Ishikawa (cell line): ENCODE data around the gene NT5DC1.

Experiments
- CEBPB ChIP-seq: IDR thresholded peaks from 2 replicates; pipeline ENCODE4 v1.6.1; 2012
- EP300 ChIP-seq: IDR thresholded peaks from 2 replicates; pipeline ENCODE4 v1.6.1; 2012; ENCODE audit warnings: borderline replicate concordance
- RAD21 ChIP-seq: IDR thresholded peaks from 2 replicates; pipeline ENCODE4 v1.6.1; 2012; ENCODE audit warnings: low read depth
- REST ChIP-seq: IDR thresholded peaks from 2 replicates; pipeline ENCODE4 v1.6.1; 2012; ENCODE audit warnings: low read depth, mild to moderate bottlenecking
- TAF1 ChIP-seq: IDR thresholded peaks from 2 replicates; pipeline ENCODE4 v1.6.1; 2012; ENCODE audit warnings: low read depth, mild to moderate bottlenecking
- TCF12 ChIP-seq: IDR thresholded peaks from 2 replicates; pipeline ENCODE4 v1.6.1; 2012; ENCODE audit warnings: low read depth
- USF1 ChIP-seq: IDR thresholded peaks from 2 replicates; pipeline ENCODE4 v1.6.1; 2012
- YY1 ChIP-seq: IDR thresholded peaks from 2 replicates; pipeline ENCODE4 v1.6.1; 2012; ENCODE audit warnings: low read depth

- TF ChIP-seq REST (no peak), EP300 (no peak), CEBPB (no peak), RAD21 (no peak), TCF12 (no peak), YY1 (no peak), USF1 (no peak), TAF1 (no peak)
Observed at GRCh38 chr6:116258520-116258919, 157.9 kb downstream of the NT5DC1 start.
